Right lobe of liver (tissue), 4 donors: Measurements from ENCODE around the gene RNF141.

ENCODE experiments used
- POLR2A ChIP-seq: fragments of 450-650 bp; IDR thresholded peaks from one replicate; pipeline ENCODE4 v1.6.1; 2017; ENCODE audit warnings: antibody characterized with exemption, mild to moderate bottlenecking
- TF ChIP-seq, protein P1 (sequence below), 4 donors: fragments of 200-600 bp in 3 of 4; fragments of 450-650 bp in 1 of 4; IDR thresholded peaks; one replicate each; pipeline versions ENCODE4 v1.5.1 to v1.8.0; 2016 to 2022; ENCODE audit warnings: antibody characterized with exemption in 4 of 4, mild to moderate bottlenecking in 2 of 4
- donor health status: DM: no; HTN: no; CAD: no.
- donor health status: DM: no; HTN: no; CAD: no.
- donor health status: DM: no; HTN: yes; CAD: no.

DNA sequence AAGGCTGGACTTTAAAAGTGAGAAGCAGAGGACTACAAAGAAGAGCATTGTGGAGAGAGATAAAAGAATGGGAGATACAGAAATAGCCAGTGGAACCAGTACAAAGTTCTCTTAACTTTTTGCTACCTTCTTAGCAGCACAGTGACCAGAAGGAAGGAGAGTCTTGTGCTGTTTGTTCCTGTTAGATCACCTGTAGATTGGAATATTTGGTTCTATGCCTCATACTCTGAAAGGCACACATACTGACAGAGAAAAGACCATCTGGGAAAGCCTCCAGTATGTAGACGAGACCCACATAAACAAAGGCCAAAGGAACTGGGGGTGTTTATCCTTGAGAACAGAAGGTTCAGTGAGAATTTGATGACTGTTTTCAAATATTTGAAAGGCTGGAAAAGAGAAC, 18.7 kb downstream of the RNF141 start:
- TF ChIP-seq POLR2A = no peak
- TF ChIP-seq, protein P1, sequence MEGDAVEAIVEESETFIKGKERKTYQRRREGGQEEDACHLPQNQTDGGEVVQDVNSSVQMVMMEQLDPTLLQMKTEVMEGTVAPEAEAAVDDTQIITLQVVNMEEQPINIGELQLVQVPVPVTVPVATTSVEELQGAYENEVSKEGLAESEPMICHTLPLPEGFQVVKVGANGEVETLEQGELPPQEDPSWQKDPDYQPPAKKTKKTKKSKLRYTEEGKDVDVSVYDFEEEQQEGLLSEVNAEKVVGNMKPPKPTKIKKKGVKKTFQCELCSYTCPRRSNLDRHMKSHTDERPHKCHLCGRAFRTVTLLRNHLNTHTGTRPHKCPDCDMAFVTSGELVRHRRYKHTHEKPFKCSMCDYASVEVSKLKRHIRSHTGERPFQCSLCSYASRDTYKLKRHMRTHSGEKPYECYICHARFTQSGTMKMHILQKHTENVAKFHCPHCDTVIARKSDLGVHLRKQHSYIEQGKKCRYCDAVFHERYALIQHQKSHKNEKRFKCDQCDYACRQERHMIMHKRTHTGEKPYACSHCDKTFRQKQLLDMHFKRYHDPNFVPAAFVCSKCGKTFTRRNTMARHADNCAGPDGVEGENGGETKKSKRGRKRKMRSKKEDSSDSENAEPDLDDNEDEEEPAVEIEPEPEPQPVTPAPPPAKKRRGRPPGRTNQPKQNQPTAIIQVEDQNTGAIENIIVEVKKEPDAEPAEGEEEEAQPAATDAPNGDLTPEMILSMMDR (IDR thresholded peaks at IDR 0.05) = no peak
